ENCODE data around the gene SCUBE1.

DNA sequence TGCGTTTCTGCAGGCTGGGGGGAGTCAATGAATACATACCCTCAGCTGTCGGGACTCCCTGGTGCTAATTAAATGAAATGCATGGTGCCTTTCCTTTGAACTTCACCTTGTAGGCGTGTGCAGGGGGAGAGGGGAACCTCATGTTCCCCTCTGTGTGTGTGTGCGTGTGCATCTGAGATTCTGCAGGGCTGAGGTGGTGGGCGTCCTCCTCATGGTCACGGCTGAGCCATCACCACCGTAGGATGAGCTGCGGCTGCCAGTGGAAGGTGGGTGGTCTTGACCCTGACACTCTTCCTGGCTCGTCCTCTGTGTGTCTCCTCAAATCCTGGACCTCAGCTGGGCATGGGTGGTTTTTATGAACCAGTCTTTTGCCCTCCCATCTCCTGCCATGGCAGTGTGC is 103.2 kb downstream of the SCUBE1 start:
- TF ChIP-seq, protein P1, sequence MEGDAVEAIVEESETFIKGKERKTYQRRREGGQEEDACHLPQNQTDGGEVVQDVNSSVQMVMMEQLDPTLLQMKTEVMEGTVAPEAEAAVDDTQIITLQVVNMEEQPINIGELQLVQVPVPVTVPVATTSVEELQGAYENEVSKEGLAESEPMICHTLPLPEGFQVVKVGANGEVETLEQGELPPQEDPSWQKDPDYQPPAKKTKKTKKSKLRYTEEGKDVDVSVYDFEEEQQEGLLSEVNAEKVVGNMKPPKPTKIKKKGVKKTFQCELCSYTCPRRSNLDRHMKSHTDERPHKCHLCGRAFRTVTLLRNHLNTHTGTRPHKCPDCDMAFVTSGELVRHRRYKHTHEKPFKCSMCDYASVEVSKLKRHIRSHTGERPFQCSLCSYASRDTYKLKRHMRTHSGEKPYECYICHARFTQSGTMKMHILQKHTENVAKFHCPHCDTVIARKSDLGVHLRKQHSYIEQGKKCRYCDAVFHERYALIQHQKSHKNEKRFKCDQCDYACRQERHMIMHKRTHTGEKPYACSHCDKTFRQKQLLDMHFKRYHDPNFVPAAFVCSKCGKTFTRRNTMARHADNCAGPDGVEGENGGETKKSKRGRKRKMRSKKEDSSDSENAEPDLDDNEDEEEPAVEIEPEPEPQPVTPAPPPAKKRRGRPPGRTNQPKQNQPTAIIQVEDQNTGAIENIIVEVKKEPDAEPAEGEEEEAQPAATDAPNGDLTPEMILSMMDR (conservative IDR thresholded peaks at IDR 0.05; ENCODE audit: low read depth in 2 of 2), result no peak
- no peak for TF ChIP-seq EZH2phosphoT487 (IDR thresholded peaks at IDR 0.05; ENCODE audit: unreplicated experiment)
- TF ChIP-seq NANOG (IDR thresholded peaks at IDR 0.05; ENCODE audit: borderline replicate concordance), result no peak
- TF ChIP-seq CREB1 (CRISPR knock-in tag; IDR thresholded peaks at IDR 0.05; ENCODE audit: low read depth), result no peak
- no peak for TF ChIP-seq POLR2AphosphoS5 (IDR thresholded peaks at IDR 0.05; ENCODE audit: low read depth)
